HepG2 (cell line): ENCODE results near the gene IL6ST. TPM values are rescaled to one million over a fixed set of nuclear protein-coding genes. Genes with fewer than 3 reads are reported as not detected.

Experiments used
- ATRX ChIP-seq: sonication (generic); formaldehyde crosslinking; IDR thresholded peaks from 2 replicates; pipeline ENCODE4 v1.4.0; 2020; ENCODE audit warnings: missing genetic modification reagents, borderline replicate concordance
- BORCS8-MEF2B ChIP-seq: sonication (generic); formaldehyde crosslinking; IDR thresholded peaks from 2 replicates; pipeline ENCODE4 v1.8.0; 2022; ENCODE audit warnings: mild to moderate bottlenecking, missing genetic modification reagents
- JUN ChIP-seq: sonication (generic); formaldehyde crosslinking; IDR thresholded peaks from 2 replicates; pipeline ENCODE4 v1.4.0; 2020; ENCODE audit warnings: mild to moderate bottlenecking, missing genetic modification reagents
- KLF9 ChIP-seq: IDR thresholded peaks from 2 replicates; pipeline ENCODE4 v1.6.1; 2016; ENCODE audit warnings: low read depth
- RFXAP ChIP-seq: sonication (generic); formaldehyde crosslinking; IDR thresholded peaks from 2 replicates; pipeline ENCODE4 v1.4.0; 2020; ENCODE audit warnings: missing genetic modification reagents, borderline replicate concordance
- ZBTB40 ChIP-seq, 2 experiments: fragments of 450-650 bp in 1 of 2; sonication (generic) in 1 of 2; formaldehyde crosslinking in 1 of 2; IDR thresholded peaks; 2 replicates each; pipeline versions ENCODE4 v1.6.1 to v1.8.0; 2016 to 2022; ENCODE audit warnings: antibody characterized with exemption in 1 of 2, mild to moderate bottlenecking in 1 of 2, missing genetic modification reagents in 1 of 2
- ZBTB43 ChIP-seq: sonication (generic); formaldehyde crosslinking; conservative IDR thresholded peaks from 2 replicates; pipeline ENCODE4 v1.4.0; 2020; ENCODE audit warnings: missing genetic modification reagents
- ZBTB7A ChIP-seq: sonication (generic); formaldehyde crosslinking; IDR thresholded peaks from 2 replicates; pipeline ENCODE4 v1.8.0; 2022; ENCODE audit warnings: mild to moderate bottlenecking, missing genetic modification reagents
- ZFX ChIP-seq: sonication (generic); formaldehyde crosslinking; IDR thresholded peaks from 2 replicates; pipeline ENCODE4 v1.4.0; 2020; ENCODE audit warnings: mild to moderate bottlenecking, low read depth, missing genetic modification reagents, moderate library complexity
- ZNF280B ChIP-seq: sonication (generic); formaldehyde crosslinking; IDR thresholded peaks from 2 replicates; pipeline ENCODE4 v1.5.0; 2020; ENCODE audit warnings: missing genetic modification reagents, mild to moderate bottlenecking, borderline replicate concordance
- ZNF781 ChIP-seq: sonication (generic); formaldehyde crosslinking; IDR thresholded peaks from 2 replicates; pipeline ENCODE4 v1.5.1; 2020; ENCODE audit warnings: borderline replicate concordance, mild to moderate bottlenecking, missing genetic modification reagents; ENCODE audit errors: not compliant biosample characterization
- polyA plus RNA-seq, 8 experiments: library from polyadenylated mRNA; depleted of rRNA in 3 of 8; stranded (reverse) in 7 of 8; unstranded in 1 of 8; fragments of >200 nt; fragmentation: Illumina TruSeq in 4 of 8; extraction: Trizol in 4 of 8; gene quantifications; 2 replicates each; pipeline versions ENCODE4 v1.2.1 to v1.2.3, GENCODE V29; 2011 to 2016; ENCODE audit warnings: low read depth in 4 of 8, missing spikeins in 1 of 8, mixed read lengths in 1 of 8; ENCODE audit not compliant: insufficient read depth in 1 of 8
- total RNA-seq, 5 experiments: library from RNA; depleted of rRNA; stranded (reverse); fragments of >200 nt; fragmentation: Illumina TruSeq; extraction: Trizol; gene quantifications; 2 replicates each; pipeline ENCODE4 v1.2.3, GENCODE V29; 2016; ENCODE audit warnings: low read depth in 1 of 5

The IL6ST gene
- total and polyA plus RNA-seq, 2 of the 13 experiments (the other 11 are each of a cell fraction or from before 2014, with no cell fraction given) = 66.6 to 166 TPM

- no peak for TF ChIP-seq ZBTB43 (CRISPR knock-in tag)
- peak; percentile 92 for TF ChIP-seq ZFX (CRISPR knock-in tag)
- TF ChIP-seq ZBTB7A (CRISPR knock-in tag) = no peak
- no peak for TF ChIP-seq ZBTB40 (IDR thresholded peaks at IDR 0.05)
- TF ChIP-seq ZBTB40 (CRISPR knock-in tag; IDR thresholded peaks at IDR 0.05) = no peak; the same call in 1 of the 2 replicates
- no peak; the same call in 1 of the 2 replicates for TF ChIP-seq JUN (CRISPR knock-in tag)
- TF ChIP-seq RFXAP (CRISPR knock-in tag) = no peak
- no peak; the same call in 1 of the 2 replicates for TF ChIP-seq ZNF280B (CRISPR knock-in tag)
- no peak for TF ChIP-seq ATRX (CRISPR knock-in tag)
- TF ChIP-seq ZNF781 (CRISPR knock-in tag) = no peak
- no peak for TF ChIP-seq KLF9
- TF ChIP-seq BORCS8-MEF2B = peak; percentile 54; the same call in 1 of the 2 replicates
Measured at GRCh38 chr5:55994998-55995914, 493 bp upstream of the IL6ST start (continued).
